ENCODE measurements around the gene SPTLC1. TPM values are rescaled to one million over a fixed set of nuclear protein-coding genes. Genes with fewer than 3 reads are reported as not detected.

SPTLC1 gene
- total and polyA plus RNA-seq, 2 of the 13 experiments (the other 11 are each of a cell fraction or from before 2014, with no cell fraction given): 56.2 to 72.5 TPM

GRCh38 chr9:92163276-92163675 is 48.1 kb upstream of the SPTLC1 start (continued):
- TF ChIP-seq TP53 (CRISPR knock-in tag; conservative IDR thresholded peaks at IDR 0.05) (no peak), SSRP1 (CRISPR knock-in tag; IDR thresholded peaks at IDR 0.05) (no peak)

- CTCF ChIA-PET (ENCODE audit: low intra/inter-chr PET ratio, low total read pairs): no interaction called here
- WGBS (ENCODE audit: low lambda C conversion rate): 56% methylated on average over 5 of the region's 10 CpGs
- Histone ChIP-seq H4K20me1 (ENCODE audit: insufficient read depth, low read length) (no peaks in the 10 kb centered on the region), H3K36me3 (replicated peaks in 1 of 2; ENCODE audit: control insufficient read depth in 1 of 2, insufficient read depth in 2 of 2, low read length in 2 of 2) (no peaks in the 10 kb centered on the region), H3K4me1 (ENCODE audit: insufficient read depth, low read length) (no peaks in the 10 kb centered on the region), H3K27me3 (ENCODE audit: control insufficient read depth in 1 of 2, insufficient read depth in 2 of 2, low read length in 2 of 2) (peaks cover 2 to 32% of the 10 kb centered on the region in 2 experiments; a peak in 3 of 5 replicates), H3K4me2 (ENCODE audit: low read depth, low read length) (no peak overlapping the region), H2AFZ (ENCODE audit: low read length) (no peak overlapping the region), H3K27ac (ENCODE audit: extremely low read length, insufficient read depth, low read length) (no peak overlapping the region), H3K79me2 (ENCODE audit: insufficient read depth, low read length) (no peaks in the 10 kb centered on the region), H3K4me3 (replicated peaks in 1 of 3; ENCODE audit: insufficient read depth in 1 of 3, low read depth in 2 of 3, low read length in 3 of 3) (no peak overlapping the region), H3K9ac (ENCODE audit: insufficient read depth, low read depth, low read length) (no peak overlapping the region), H3K9me3 (ENCODE audit: low read length) (no peaks in the 10 kb centered on the region)
- TF ChIP-seq NFAT5 (CRISPR knock-in tag; IDR thresholded peaks at IDR 0.05) (no peak), E2F5 (CRISPR knock-in tag; conservative IDR thresholded peaks at IDR 0.05) (no peak), TOE1 (CRISPR knock-in tag; IDR thresholded peaks at IDR 0.05) (no peak), MYPOP (CRISPR knock-in tag; IDR thresholded peaks at IDR 0.05) (no peak), ZFAT (CRISPR knock-in tag; conservative IDR thresholded peaks at IDR 0.05) (no peak), SALL1 (CRISPR knock-in tag; IDR thresholded peaks at IDR 0.05) (no peak)
- intact Hi-C loops (cut with micrococcal nuclease; ENCODE audit: unreplicated experiment): no loop called here
- BruUV-seq (replicated peaks): no TSS peak
- DNase-seq (ENCODE audit: low spot score) (no peak), FAIRE-seq (no peak), ATAC-seq (no peak)
- in situ Hi-C loops (cut with HindIII; ENCODE audit: extremely low pct_ligation_motif_present, low pct_unique_long_range_greater_than_20kb): no loop called here
- POLR2A ChIA-PET: no interaction called here
These were observed 45.6 kb upstream of the SPTLC1 start for GRCh38 chr9:92160786-92161185.
